ENCODE results near the gene MATN4. TPM values are rescaled to one million over a fixed set of nuclear protein-coding genes. Genes with fewer than 3 reads are reported as not detected.

MATN4 gene
- total and polyA plus RNA-seq, 2 experiments from 2014 or later = 3.3 to 5.1 TPM

DNA sequence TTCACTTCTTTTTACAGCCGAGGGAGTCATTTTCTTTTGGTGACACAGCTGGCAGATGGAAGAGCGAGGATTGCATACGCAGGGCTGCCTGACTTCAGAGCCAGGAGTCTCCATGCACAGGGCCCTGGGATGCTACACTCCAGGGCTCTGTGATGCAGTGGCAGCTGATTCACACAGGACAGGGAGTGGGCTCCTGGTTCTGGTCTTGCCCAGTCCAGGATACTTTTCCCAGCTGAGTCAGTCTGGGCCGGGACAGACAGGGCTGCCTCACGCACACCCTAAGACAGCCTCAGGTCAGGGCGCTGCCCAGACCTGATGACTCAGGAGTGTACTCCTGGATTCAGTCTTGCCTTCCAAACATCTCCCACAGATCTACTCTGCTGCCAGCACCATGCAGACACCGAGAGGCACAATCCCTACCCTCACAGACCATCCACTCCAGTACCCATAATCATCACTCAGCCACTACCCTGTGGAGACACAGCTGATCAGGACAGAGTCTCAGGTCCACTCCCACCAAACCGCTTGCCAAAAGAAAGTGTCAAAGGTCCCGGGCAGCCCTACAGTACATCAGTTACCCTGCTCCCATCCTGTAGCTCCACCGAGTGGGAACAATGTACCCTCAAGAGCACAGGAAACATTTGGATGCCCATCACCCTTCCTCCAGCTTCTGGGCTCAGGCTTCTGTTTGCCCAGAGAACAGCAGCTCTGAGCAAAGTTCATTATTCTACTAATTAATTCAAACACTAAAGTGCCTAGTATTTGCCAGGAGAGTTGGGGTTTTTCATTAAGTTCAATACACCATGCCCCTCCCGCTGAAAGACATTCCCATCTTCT lies 28.6 kb upstream of the MATN4 start:
- H2AFZ ChIP-seq = no peak overlapping the region
- Mint-ChIP-seq H3K36me3 (ENCODE audit: low read depth) (peaks cover 40% of the 10 kb centered on the region), H3K27me3 (ENCODE audit: insufficient read depth, low read depth, poor library complexity) (peaks cover 7% of the 10 kb centered on the region), H3K4me3 (no peak overlapping the region), H3K27ac (peak overlapping the region; percentile 89), H3K4me1 (peaks cover 52% of the 10 kb centered on the region), H3K9me3 (no peaks in the 10 kb centered on the region)
- no peak for ATAC-seq
- H3K79me2 ChIP-seq (replicated peaks; ENCODE audit: insufficient read depth) = peaks cover 62% of the 10 kb centered on the region
- H3K36me3 ChIP-seq (ENCODE audit: insufficient read depth) = no peaks in the 10 kb centered on the region; the same call in 1 of the 2 replicates
- H3K4me2 ChIP-seq = no peak overlapping the region
- H3K27me3 ChIP-seq (ENCODE audit: insufficient read depth) = no peaks in the 10 kb centered on the region
- H3K4me3 ChIP-seq = no peak overlapping the region
- H3F3A ChIP-seq (replicated peaks; ENCODE audit: low read depth) = 0 out of 2 replicates have a peak, but pooled peaks cover 3% of the 10 kb centered on the region
- TF ChIP-seq EZH2phosphoT487 (IDR thresholded peaks at IDR 0.05; ENCODE audit: unreplicated experiment) = no peak
- no peak for TF ChIP-seq CREB1 (CRISPR knock-in tag; IDR thresholded peaks at IDR 0.05; ENCODE audit: low read depth)
- TF ChIP-seq STAT1 (IDR thresholded peaks at IDR 0.05; ENCODE audit: unreplicated experiment) = no peak
- TF ChIP-seq ZNF114 (CRISPR knock-in tag; IDR thresholded peaks at IDR 0.05) = no peak
- no peak for TF ChIP-seq JUNB (IDR thresholded peaks at IDR 0.05; ENCODE audit: unreplicated experiment)
- TF ChIP-seq ZNF331 (CRISPR knock-in tag; IDR thresholded peaks at IDR 0.05; ENCODE audit: low read depth) = no peak
- TF ChIP-seq, protein P1, sequence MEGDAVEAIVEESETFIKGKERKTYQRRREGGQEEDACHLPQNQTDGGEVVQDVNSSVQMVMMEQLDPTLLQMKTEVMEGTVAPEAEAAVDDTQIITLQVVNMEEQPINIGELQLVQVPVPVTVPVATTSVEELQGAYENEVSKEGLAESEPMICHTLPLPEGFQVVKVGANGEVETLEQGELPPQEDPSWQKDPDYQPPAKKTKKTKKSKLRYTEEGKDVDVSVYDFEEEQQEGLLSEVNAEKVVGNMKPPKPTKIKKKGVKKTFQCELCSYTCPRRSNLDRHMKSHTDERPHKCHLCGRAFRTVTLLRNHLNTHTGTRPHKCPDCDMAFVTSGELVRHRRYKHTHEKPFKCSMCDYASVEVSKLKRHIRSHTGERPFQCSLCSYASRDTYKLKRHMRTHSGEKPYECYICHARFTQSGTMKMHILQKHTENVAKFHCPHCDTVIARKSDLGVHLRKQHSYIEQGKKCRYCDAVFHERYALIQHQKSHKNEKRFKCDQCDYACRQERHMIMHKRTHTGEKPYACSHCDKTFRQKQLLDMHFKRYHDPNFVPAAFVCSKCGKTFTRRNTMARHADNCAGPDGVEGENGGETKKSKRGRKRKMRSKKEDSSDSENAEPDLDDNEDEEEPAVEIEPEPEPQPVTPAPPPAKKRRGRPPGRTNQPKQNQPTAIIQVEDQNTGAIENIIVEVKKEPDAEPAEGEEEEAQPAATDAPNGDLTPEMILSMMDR (conservative IDR thresholded peaks at IDR 0.05; ENCODE audit: low read depth in 2 of 2) = no peak
- TF ChIP-seq, protein P2, sequence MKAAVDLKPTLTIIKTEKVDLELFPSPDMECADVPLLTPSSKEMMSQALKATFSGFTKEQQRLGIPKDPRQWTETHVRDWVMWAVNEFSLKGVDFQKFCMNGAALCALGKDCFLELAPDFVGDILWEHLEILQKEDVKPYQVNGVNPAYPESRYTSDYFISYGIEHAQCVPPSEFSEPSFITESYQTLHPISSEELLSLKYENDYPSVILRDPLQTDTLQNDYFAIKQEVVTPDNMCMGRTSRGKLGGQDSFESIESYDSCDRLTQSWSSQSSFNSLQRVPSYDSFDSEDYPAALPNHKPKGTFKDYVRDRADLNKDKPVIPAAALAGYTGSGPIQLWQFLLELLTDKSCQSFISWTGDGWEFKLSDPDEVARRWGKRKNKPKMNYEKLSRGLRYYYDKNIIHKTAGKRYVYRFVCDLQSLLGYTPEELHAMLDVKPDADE (IDR thresholded peaks at IDR 0.05) = no peak
- TF ChIP-seq, protein P3, sequence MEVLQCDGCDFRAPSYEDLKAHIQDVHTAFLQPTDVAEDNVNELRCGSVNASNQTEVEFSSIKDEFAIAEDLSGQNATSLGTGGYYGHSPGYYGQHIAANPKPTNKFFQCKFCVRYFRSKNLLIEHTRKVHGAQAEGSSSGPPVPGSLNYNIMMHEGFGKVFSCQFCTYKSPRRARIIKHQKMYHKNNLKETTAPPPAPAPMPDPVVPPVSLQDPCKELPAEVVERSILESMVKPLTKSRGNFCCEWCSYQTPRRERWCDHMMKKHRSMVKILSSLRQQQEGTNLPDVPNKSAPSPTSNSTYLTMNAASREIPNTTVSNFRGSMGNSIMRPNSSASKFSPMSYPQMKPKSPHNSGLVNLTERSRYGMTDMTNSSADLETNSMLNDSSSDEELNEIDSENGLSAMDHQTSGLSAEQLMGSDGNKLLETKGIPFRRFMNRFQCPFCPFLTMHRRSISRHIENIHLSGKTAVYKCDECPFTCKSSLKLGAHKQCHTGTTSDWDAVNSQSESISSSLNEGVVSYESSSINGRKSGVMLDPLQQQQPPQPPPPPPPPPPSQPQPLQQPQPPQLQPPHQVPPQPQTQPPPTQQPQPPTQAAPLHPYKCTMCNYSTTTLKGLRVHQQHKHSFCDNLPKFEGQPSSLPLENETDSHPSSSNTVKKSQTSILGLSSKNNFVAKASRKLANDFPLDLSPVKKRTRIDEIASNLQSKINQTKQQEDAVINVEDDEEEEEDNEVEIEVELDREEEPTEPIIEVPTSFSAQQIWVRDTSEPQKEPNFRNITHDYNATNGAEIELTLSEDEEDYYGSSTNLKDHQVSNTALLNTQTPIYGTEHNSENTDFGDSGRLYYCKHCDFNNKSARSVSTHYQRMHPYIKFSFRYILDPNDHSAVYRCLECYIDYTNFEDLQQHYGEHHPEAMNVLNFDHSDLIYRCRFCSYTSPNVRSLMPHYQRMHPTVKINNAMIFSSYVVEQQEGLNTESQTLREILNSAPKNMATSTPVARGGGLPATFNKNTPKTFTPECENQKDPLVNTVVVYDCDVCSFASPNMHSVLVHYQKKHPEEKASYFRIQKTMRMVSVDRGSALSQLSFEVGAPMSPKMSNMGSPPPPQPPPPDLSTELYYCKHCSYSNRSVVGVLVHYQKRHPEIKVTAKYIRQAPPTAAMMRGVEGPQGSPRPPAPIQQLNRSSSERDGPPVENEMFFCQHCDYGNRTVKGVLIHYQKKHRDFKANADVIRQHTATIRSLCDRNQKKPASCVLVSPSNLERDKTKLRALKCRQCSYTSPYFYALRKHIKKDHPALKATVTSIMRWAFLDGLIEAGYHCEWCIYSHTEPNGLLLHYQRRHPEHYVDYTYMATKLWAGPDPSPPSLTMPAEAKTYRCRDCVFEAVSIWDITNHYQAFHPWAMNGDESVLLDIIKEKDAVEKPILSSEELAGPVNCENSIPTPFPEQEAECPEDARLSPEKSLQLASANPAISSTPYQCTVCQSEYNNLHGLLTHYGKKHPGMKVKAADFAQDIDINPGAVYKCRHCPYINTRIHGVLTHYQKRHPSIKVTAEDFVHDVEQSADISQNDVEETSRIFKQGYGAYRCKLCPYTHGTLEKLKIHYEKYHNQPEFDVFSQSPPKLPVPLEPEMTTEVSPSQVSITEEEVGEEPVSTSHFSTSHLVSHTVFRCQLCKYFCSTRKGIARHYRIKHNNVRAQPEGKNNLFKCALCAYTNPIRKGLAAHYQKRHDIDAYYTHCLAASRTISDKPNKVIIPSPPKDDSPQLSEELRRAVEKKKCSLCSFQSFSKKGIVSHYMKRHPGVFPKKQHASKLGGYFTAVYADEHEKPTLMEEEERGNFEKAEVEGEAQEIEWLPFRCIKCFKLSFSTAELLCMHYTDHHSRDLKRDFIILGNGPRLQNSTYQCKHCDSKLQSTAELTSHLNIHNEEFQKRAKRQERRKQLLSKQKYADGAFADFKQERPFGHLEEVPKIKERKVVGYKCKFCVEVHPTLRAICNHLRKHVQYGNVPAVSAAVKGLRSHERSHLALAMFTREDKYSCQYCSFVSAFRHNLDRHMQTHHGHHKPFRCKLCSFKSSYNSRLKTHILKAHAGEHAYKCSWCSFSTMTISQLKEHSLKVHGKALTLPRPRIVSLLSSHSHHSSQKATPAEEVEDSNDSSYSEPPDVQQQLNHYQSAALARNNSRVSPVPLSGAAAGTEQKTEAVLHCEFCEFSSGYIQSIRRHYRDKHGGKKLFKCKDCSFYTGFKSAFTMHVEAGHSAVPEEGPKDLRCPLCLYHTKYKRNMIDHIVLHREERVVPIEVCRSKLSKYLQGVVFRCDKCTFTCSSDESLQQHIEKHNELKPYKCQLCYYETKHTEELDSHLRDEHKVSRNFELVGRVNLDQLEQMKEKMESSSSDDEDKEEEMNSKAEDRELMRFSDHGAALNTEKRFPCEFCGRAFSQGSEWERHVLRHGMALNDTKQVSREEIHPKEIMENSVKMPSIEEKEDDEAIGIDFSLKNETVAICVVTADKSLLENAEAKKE (CRISPR knock-in tag; IDR thresholded peaks at IDR 0.05) = no peak
- TF ChIP-seq NANOG (IDR thresholded peaks at IDR 0.05; ENCODE audit: borderline replicate concordance) = no peak
- TF ChIP-seq EZH2 (IDR thresholded peaks at IDR 0.05; ENCODE audit: low read depth, unreplicated experiment) = no peak
- no peak for TF ChIP-seq POLR2AphosphoS5 (IDR thresholded peaks at IDR 0.05; ENCODE audit: low read depth)
- TF ChIP-seq, protein P4, sequence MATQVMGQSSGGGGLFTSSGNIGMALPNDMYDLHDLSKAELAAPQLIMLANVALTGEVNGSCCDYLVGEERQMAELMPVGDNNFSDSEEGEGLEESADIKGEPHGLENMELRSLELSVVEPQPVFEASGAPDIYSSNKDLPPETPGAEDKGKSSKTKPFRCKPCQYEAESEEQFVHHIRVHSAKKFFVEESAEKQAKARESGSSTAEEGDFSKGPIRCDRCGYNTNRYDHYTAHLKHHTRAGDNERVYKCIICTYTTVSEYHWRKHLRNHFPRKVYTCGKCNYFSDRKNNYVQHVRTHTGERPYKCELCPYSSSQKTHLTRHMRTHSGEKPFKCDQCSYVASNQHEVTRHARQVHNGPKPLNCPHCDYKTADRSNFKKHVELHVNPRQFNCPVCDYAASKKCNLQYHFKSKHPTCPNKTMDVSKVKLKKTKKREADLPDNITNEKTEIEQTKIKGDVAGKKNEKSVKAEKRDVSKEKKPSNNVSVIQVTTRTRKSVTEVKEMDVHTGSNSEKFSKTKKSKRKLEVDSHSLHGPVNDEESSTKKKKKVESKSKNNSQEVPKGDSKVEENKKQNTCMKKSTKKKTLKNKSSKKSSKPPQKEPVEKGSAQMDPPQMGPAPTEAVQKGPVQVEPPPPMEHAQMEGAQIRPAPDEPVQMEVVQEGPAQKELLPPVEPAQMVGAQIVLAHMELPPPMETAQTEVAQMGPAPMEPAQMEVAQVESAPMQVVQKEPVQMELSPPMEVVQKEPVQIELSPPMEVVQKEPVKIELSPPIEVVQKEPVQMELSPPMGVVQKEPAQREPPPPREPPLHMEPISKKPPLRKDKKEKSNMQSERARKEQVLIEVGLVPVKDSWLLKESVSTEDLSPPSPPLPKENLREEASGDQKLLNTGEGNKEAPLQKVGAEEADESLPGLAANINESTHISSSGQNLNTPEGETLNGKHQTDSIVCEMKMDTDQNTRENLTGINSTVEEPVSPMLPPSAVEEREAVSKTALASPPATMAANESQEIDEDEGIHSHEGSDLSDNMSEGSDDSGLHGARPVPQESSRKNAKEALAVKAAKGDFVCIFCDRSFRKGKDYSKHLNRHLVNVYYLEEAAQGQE (IDR thresholded peaks at IDR 0.05; ENCODE audit: unreplicated experiment) = no peak
- H4K20me1 ChIP-seq (replicated peaks; ENCODE audit: insufficient read depth) = 0 out of 2 replicates have a peak, but pooled peaks cover 2% of the 10 kb centered on the region
- H3K27ac ChIP-seq (ENCODE audit: low read depth) = peak overlapping the region; percentile 63; the same call in 1 of the 2 replicates
- DNase-seq (ENCODE audit: low spot score) = no peak
- no peaks in the 10 kb centered on the region for H3K9me2 ChIP-seq (ENCODE audit: insufficient read depth)
- H3K4me1 ChIP-seq (ENCODE audit: insufficient read depth) = peaks cover 43% of the 10 kb centered on the region

Measured in GM23338 (cell line).